DMS53 (cell line): Measurements from ENCODE around the gene ARRDC1.
"Not testable (repeated sequence)": the region's sequence is repeated elsewhere in the genome, so short reads cannot be mapped to it uniquely, and the experiment has no call there.

Experiments used
- DNase-seq: peaks from one replicate; lab custom pipeline; 2025; lab: John Stamatoyannopoulos, UW

Gene ARRDC1

GRCh38 chr9:137613738-137614523, 8.4 kb downstream of the ARRDC1 start:
- DNase-seq, result no peak

DNA sequence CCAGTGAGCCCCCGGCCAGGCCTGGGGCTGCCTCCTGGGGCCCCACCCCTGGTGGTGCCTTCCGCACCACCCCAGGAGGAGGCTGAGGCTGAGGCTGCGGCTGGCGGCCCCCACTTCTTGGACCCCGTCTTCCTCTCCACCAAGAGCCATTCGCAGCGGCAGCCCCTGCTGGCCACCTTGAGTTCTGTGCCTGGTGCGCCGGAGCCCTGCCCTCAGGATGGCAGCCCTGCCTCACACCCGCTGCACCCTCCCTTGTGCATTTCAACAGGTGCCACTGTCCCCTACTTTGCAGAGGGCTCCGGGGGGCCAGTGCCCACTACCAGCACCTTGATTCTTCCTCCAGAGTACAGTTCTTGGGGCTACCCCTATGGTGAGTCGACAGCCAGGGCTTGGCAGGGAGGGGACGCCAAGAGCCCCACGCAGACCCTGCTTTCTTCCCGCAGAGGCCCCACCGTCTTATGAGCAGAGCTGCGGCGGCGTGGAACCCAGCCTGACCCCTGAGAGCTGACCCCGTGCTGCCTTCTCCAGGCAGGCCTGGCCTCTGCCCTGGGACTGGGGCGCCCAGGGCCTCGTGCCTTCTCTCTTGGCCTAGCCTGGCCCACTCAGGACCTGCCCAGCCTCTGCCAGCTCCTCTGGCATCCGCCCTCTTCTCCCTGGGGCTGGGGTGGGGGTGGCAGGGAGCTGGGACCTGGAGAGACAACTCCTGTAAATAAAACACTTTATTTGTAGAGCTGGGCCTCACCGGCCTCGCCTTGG, 9.3 kb downstream of the ARRDC1 start:
- no peak for DNase-seq

DNA sequence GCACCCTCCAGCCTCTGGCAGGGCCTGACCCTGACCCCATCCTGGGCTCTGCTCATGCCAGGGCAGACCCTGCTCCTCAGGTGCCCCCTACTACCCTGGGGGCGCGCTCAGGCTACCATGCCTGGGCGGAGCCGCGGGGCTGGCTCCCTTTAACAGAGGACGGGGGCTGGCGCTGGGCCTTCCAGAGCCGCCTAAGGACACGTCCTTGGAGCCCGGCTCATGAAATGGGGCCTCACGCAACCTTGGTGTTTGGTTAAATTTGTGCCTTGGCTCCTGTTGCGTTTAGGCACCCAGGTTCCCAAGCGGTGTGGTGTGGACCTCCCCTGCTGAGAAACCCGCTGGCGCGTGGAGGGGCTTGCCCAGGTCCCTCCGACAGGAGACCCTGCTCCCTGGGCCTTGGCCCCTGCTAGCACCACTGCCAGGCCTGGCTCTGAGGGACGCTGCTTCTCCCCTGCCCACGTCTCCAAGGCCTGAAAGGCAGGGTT, 9.9 kb downstream of the ARRDC1 start:
- no peak for DNase-seq

DNA sequence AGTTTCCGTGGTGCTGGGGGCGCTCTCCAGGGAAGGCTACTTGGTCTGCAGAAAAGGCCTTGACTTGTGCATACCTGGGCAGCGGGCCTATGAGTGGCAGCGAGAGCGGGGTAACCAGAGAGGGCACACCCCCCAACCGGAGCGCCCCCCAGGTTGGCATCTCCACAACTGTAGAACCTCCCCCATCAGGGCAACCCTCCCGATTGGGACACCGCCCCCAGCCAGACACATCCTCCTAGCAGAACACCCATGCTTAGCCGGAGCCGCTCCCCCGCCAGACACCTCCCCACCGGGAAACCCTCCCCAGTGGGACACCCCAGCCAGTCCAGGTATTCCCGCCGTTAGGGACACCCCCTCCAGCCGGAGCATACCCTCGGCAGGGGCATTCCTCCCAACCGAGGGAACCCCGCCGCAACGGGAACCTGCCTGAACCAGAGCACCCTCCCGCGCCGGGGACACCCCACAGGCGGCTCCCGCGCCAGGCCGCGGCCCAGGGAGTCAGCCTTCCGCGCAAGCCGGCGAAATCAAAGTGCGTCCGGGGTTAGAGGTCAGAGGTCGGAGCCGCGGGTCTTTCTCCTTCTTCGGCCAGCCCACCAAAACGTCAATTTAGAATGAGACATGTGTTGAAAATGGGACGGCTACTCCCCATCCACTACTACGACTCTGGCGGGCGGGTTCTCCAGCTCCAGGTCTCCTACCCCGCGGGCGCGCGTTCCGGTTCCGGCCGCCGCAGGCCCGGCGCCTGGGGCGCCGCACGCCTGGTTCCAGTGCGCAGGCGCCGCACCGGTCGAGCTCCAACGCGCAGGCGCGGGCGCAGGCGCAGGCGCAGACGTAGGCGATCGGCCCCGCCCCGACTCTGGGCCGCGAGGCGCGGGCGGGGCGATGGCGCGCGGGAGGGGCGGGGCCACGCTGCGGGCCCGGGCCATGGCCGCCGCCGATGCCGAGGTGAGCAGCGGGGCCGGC, 12.9 kb downstream of the ARRDC1 start, which contains the start of gene EHMT1:
TSS of gene EHMT1 (plus strand) at position 901 of the 963 bp plus-strand sequence. CDS start at position 925, 24 bp downstream.
- peak; percentile 94 for DNase-seq

DNA sequence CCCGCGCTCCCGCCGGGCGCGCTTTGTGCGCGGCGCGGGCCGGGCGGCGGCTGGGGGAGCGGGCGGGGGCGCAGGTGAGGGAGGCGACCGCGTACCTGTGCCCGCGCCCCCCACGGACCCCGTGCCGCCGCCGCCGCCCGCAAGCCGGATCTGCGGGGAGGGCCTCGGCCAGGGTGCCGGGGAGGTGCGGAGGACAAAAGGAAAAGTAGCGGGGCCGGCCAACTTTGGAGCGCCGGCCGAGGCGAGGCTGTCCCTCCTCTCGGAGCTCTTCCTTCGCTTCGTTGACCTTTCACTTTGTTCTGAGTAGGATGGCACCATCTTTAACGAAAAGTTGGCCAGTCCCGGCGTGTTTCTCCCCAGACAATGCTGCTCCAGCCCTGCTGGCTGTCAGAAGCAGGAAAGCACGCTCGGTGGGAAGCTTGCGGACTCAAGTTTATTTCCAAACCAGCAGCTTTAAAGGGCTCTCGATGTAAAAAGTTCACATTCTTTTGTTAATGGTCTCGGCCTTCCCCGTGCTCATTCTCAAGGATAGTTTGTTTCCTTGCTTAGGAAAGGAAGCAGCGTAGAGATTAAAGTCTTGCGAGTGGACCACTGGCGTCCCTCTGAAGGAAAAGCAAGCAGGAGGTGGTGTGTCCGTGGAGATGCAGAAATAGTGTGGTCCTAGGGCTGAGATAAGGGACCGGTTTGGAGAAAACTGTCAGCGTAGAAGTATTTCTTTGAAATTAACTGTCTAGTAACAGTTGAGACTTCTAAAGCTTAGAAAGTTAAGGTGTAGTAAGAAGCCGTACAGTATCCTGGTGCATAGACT, 14.0 kb downstream of the ARRDC1 start:
- peak; percentile 65 for DNase-seq

GRCh38 chr9:137620048-137620405, 14.5 kb downstream of the ARRDC1 start:
- DNase-seq, result no peak

- no peak for DNase-seq
Measured at GRCh38 chr9:137620581-137620980, 15.1 kb downstream of the ARRDC1 start.

GRCh38 chr9:137621131-137621757, 15.8 kb downstream of the ARRDC1 start:
- DNase-seq, result peak; percentile 58

GRCh38 chr9:137622211-137622610, 16.7 kb downstream of the ARRDC1 start:
- DNase-seq, result not testable (repeated sequence)

DNA sequence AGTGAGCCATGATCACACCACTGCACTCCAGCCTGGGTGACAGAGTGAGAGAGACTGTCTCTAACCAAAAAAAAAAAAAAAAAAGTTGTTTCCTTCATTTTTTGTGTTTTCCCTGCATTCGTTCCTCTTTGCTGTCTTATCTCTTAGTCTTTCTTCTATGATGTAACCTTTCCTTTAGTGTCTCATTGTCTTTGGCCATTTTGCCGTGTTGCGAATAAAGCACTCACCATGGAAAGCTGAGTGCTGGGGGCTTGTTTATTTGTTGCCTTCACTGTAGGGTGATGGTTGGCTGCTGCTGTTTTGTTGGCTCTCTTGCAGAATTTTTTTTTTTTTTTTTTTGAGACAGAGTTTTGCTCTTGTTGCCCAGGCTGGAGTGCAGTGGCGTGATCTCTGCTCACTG, 21.0 kb downstream of the ARRDC1 start:
- no peak for DNase-seq

GRCh38 chr9:137627406-137627805, 21.9 kb downstream of the ARRDC1 start:
- DNase-seq, result not testable (repeated sequence)

DNA sequence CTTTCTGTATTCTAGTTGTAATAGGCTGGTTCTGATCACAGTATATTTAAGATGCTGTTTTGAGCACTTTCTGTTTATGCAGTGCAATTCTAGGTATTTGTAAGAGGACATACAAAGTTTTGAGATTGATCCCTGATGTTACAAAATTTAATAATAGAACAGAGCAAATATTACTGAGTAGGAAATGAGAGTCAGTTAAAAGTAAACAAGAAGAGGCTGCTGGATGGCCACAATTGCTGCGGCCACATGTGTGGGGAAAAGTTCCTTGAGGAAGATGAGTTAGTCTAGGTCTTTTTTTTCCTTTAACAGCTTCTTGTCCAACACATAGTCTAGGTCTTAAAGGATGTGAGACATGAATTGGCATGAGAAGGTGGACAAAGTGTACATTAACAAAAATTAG, 24.6 kb downstream of the ARRDC1 start:
- no peak for DNase-seq

DNA sequence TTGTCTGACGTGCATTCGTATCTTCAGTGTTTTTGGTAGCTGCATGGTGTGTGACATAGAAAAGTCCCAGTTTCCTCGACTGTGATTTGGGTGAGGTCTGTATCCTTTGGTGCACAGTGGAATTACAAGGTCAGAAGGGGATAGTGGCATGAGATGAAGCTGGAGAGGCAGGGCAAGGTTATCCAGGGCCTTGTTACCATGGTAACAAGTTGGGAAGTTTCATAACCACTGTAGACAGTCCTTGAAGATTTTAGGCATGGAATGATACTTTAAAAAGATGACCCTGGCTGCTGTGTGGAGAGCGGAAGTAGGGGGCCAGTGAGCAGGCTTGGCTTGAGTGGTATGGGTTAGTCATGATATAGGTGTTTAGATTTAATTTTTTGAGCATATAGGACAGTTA, 25.2 kb downstream of the ARRDC1 start:
- no peak for DNase-seq

DNA sequence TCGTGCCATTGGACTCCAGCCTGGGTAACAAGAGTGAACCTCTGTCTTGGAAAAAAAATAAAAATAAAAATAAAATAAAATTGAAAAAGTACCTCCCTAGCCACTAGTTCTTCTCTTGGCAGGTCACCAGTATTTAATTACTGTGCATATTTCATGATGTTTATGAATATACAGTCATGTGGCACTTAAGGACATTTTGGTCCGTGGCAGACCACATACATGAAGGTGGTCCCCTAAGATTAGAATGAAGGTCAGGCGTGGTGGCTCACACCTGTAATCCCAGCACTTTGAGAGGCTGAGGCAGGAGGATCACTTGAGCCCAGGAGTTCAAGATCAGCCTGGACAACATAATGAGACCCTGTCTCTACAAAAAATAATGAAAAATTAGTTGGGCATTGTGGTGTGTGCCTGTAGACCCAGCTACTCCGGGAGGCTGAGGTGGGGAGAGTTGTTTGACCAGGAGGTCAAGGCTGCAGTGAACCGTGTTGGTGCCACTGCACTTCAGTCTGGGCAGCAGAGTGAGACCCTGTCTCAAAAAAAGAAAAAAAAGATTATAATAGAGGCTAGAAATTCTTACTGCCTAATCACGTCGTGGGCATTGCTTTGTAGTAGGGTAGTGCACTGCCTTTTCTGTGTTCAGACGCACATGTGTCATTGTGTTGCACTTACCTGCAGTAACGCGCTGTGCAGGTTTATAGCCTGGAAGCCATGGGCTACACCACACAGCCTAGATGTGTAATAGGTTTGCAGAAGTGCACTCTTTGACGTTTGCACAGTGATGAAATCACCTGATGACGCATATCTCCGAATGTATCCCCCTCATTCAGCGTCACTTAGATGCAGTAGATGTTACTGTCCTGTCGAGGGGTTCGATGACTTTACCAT, 26.1 kb downstream of the ARRDC1 start:
- DNase-seq, result no peak

- no peak for DNase-seq
Measured at GRCh38 chr9:137632230-137633161, 27.0 kb downstream of the ARRDC1 start.

DNA sequence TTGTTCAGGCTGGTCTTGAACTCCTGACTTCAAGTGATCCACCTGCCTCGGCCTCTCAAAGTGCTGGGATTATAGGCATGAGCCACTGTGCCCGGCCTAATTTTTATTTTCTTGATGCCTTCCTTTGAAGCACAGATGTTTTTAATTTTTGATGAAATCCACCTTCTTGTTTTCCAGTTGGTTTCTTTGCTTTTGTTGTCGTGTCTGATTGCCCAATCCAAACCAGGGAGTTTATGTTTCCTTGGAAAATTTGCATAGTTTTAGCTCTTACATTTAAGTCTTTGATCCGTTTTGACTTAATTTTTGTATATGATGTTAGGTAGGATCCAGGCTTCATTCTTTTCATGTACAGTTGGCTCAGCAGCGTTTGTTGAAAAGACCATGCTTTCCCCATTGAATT, 28.5 kb downstream of the ARRDC1 start:
- DNase-seq, result no peak

DNA sequence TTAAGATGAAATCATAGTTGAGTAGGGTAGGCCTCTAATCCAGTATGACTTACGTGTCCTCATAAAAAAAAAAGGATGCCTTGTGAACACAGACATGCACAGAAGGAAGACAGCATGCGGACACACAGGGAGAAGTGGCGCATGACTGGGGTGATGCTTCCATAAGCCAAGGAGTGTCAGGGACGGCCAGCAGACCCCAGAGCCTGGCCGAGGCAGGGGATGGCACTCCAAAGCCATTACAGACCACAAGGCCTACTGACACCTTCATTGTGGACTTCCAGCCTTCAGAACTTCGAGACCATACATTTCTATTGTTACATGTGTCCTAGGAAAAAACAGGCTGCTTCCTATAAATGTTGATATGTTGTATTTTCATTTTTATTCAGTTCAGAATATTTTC, 33.2 kb downstream of the ARRDC1 start:
- DNase-seq, result no peak

- DNase-seq, result no peak
Measured at GRCh38 chr9:137639303-137640051, 34.0 kb downstream of the ARRDC1 start.
